Measurements from ENCODE around the gene TECTB.

The TECTB gene

DNA sequence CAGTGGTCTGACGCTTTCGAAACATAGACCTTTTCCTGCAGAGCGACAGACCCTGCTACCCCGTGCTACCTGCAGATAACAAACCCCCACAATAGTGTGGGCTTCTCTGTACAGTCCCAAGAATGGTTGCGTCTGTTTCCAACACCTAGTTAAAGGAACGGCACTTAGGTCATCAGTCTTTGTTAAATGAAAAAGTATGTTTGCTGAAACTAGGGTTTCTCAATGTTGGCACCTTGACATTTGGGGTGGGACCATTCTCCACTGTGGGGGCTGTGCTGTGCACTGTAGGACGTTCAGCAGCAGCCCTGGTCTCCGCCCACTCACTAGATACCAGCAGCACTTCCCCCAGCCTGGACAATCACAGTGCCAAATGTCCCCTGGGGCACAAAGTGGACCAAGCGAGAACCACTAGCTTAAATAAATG, 13.7 kb downstream of the TECTB start:
- H3K4me3 ChIP-seq (ENCODE audit: low read length), result no peak overlapping the region
- no peak overlapping the region for H3K9ac ChIP-seq (ENCODE audit: low read length)
- no peaks in the 10 kb centered on the region for H3K4me1 ChIP-seq (ENCODE audit: control insufficient read depth, insufficient read depth, low read length)
- no peaks in the 10 kb centered on the region for H3K27me3 ChIP-seq (ENCODE audit: control insufficient read depth, insufficient read depth, low read length)
- no peaks in the 10 kb centered on the region for H3K36me3 ChIP-seq (ENCODE audit: control insufficient read depth, insufficient read depth, low read length)
- H3K9me3 ChIP-seq (ENCODE audit: control insufficient read depth, low read length), result no peaks in the 10 kb centered on the region

DNA sequence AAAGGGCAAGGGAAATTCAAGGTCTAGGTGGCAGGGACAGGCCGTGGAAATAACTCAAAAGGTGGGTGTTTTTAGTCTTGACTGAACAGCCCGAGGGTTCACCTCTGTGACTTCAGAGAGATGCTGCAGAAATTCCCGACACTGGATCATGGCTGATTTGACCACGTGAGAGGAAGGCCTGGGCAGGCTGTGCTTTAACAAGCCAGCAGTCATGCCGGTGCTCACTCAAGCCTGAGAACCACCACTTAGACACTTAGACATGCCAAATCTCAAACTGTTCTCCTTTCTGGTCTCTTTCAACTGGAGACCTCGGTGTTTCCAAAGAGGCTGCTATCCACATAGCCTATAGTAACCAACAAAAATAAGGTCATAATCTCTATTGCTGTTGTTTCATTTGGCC, 15.4 kb downstream of the TECTB start:
- Histone ChIP-seq H3K9me3 (ENCODE audit: control insufficient read depth, low read length) (no peaks in the 10 kb centered on the region), H3K36me3 (ENCODE audit: control insufficient read depth, insufficient read depth, low read length) (no peaks in the 10 kb centered on the region), H3K9ac (ENCODE audit: low read length) (no peak overlapping the region), H3K27me3 (ENCODE audit: control insufficient read depth, insufficient read depth, low read length) (no peaks in the 10 kb centered on the region), H3K4me3 (ENCODE audit: low read length) (no peak overlapping the region), H3K4me1 (ENCODE audit: control insufficient read depth, insufficient read depth, low read length) (no peaks in the 10 kb centered on the region)

DNA sequence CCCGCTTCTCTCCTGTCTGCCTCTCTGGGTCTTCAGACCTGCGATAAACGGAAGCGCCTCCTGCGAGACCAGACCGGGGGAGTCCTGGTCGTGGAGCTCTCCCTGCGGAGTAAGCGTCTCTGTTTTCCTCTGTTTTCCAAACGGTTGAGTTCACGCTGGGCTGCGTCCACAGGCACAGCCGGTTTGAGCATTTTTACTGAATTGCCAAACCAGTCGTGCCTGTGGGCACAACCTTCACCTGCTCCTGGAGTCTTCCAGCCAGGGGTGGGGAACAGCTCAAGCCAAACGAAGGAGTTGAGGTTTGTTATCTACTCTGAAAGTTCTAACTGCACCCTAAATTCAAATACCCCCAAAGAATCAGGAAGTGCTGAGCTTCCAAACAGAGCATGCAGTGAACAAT, 16.3 kb downstream of the TECTB start:
- Histone ChIP-seq H3K27me3 (ENCODE audit: control insufficient read depth, insufficient read depth, low read length) (no peaks in the 10 kb centered on the region), H3K9ac (ENCODE audit: low read length) (no peak overlapping the region), H3K9me3 (ENCODE audit: control insufficient read depth, low read length) (no peaks in the 10 kb centered on the region), H3K36me3 (ENCODE audit: control insufficient read depth, insufficient read depth, low read length) (no peaks in the 10 kb centered on the region), H3K4me3 (ENCODE audit: low read length) (no peak overlapping the region), H3K4me1 (ENCODE audit: control insufficient read depth, insufficient read depth, low read length) (no peaks in the 10 kb centered on the region)

DNA sequence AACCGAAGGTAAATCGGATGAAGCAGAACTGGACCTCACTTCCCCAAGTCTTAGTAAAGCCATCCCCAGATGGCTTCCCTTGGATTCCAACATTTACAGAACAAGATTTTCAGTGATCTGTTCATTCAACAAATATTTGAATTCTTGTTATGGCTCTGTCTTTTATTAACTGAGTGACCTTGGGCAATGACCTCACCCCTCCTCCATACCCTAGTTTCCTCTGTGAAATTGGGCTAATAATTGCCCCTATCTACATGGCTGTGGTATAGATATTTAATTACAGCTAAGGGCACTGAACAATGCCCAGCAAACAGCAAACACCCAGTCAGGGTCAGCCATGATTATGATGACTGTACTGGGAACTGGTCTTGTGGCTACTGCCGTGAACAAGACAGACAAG, 19.1 kb downstream of the TECTB start:
- Histone ChIP-seq H3K9ac (ENCODE audit: low read length) (no peak overlapping the region), H3K36me3 (ENCODE audit: control insufficient read depth, insufficient read depth, low read length) (no peaks in the 10 kb centered on the region), H3K9me3 (ENCODE audit: control insufficient read depth, low read length) (no peaks in the 10 kb centered on the region), H3K27me3 (ENCODE audit: control insufficient read depth, insufficient read depth, low read length) (no peaks in the 10 kb centered on the region), H3K4me1 (ENCODE audit: control insufficient read depth, insufficient read depth, low read length) (no peaks in the 10 kb centered on the region), H3K4me3 (ENCODE audit: low read length) (no peak overlapping the region)

DNA sequence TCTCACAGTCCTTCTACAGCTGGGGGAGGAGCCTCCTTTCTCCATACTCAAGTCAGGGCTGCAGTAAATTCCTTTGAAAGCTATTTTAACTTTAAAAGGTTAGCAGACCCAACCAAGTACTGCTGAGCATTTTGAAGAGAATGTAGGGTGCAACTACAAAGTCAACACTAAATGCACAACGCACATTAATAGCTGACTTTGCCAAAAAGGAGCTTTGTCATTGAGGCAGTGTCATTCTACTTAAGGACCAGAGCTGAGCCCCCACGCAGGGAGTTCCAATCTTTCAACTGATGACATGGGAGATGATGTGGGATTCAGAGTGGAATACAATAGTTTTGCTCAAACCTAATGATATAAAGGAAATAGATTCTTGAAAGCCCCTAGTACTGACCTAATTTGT, 20.3 kb downstream of the TECTB start:
- Histone ChIP-seq H3K9me3 (ENCODE audit: control insufficient read depth, low read length) (no peaks in the 10 kb centered on the region), H3K4me1 (ENCODE audit: control insufficient read depth, insufficient read depth, low read length) (no peaks in the 10 kb centered on the region), H3K36me3 (ENCODE audit: control insufficient read depth, insufficient read depth, low read length) (no peaks in the 10 kb centered on the region), H3K4me3 (ENCODE audit: low read length) (no peak overlapping the region), H3K27me3 (ENCODE audit: control insufficient read depth, insufficient read depth, low read length) (no peaks in the 10 kb centered on the region), H3K9ac (ENCODE audit: low read length) (no peak overlapping the region)

DNA sequence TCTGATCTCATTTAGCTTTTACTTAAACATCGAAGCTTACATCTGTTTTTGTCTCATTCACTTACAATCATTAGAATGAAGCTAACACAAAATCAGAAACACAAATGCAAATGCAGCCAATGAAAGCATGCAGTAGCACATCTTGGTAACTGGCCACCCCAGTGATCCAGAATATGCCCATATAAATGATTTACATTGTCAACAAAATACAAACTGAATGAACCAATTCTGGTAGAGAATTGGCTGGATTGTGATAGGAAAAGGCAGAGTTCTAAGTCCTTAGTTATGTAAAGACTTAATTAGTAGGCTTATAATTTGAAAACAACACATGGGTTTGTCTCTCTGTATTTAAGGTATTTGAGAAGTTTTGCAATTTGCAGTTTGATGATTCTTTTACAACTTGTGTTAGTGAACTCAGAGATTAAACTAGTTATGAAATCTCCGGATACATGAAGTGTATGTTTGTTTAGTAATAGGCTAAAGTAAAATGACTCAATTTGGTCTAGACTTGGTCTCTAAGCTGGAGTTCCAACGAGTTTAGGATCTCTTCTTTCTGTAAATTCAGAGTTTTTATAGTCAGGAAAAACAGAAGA, 21.2 kb downstream of the TECTB start:
- Histone ChIP-seq H3K9me3 (ENCODE audit: control insufficient read depth, low read length) (no peaks in the 10 kb centered on the region), H3K36me3 (ENCODE audit: control insufficient read depth, insufficient read depth, low read length) (no peaks in the 10 kb centered on the region), H3K27me3 (ENCODE audit: control insufficient read depth, insufficient read depth, low read length) (no peaks in the 10 kb centered on the region), H3K4me1 (ENCODE audit: control insufficient read depth, insufficient read depth, low read length) (no peaks in the 10 kb centered on the region), H3K9ac (ENCODE audit: low read length) (no peak overlapping the region), H3K4me3 (ENCODE audit: low read length) (no peak overlapping the region)

DNA sequence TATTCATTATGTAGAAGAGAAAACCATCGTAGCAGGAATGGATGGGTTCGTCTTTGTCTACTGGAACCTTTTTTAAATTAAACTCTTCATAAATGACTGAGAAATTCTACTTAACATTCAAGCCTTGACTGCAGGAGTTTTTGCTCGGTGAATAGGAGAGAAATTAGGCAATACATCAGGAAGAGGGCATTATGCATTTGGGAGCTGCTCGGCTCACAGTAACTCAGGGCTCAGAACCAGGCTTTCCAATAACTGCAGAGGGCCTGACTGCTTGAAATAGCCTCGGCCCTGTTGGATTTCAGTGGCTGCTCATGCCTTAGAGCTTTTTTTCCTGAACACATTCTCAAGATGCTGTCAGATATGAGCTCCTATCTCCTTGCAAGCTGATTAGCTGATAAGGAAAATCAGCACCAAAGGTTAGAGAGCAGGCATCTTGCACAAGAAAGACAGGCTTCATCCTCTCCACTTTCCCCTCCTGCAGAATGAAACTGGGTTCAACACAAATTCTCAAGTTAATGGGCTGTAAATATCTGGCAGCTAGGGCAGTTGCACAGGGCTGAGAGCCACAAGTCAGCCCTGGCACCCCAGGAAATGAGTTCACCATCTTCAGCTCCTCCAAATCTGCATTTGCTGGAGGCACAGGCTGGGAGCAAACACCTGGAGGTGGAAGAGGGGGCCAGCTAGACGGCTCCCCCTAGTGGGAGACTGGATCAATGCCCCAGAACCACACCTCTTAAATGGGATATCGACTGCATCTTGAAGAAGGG, 24.3 kb downstream of the TECTB start:
- H3K36me3 ChIP-seq (ENCODE audit: control insufficient read depth, insufficient read depth, low read length), result no peaks in the 10 kb centered on the region
- no peak overlapping the region for H3K9ac ChIP-seq (ENCODE audit: low read length)
- H3K9me3 ChIP-seq (ENCODE audit: control insufficient read depth, low read length), result no peaks in the 10 kb centered on the region
- no peak overlapping the region for H3K4me3 ChIP-seq (ENCODE audit: low read length)
- no peaks in the 10 kb centered on the region for H3K27me3 ChIP-seq (ENCODE audit: control insufficient read depth, insufficient read depth, low read length)
- no peaks in the 10 kb centered on the region for H3K4me1 ChIP-seq (ENCODE audit: control insufficient read depth, insufficient read depth, low read length)

DNA sequence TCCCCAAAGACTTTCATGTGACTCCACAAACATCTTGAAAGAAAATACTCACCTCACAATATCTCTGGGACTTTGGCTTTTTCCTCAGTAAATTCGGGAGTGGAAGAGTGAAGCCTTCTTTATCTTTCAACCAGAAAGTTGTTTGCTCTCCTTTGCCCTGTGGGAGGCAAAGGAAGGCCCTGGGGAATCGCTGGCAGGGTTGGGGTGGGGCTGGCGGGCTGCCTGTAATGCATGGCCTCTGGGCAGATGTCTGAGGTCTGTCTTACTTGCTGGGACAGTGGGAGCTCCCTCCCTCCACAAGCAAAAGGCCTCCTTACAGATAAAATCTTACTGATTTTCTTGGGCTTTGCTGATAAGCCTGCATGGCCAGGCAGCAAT, 24.9 kb downstream of the TECTB start:
- no peaks in the 10 kb centered on the region for H3K4me1 ChIP-seq (ENCODE audit: control insufficient read depth, insufficient read depth, low read length)
- H3K9me3 ChIP-seq (ENCODE audit: control insufficient read depth, low read length), result no peaks in the 10 kb centered on the region
- no peak overlapping the region for H3K9ac ChIP-seq (ENCODE audit: low read length)
- no peak overlapping the region for H3K4me3 ChIP-seq (ENCODE audit: low read length)
- no peaks in the 10 kb centered on the region for H3K27me3 ChIP-seq (ENCODE audit: control insufficient read depth, insufficient read depth, low read length)
- H3K36me3 ChIP-seq (ENCODE audit: control insufficient read depth, insufficient read depth, low read length), result no peaks in the 10 kb centered on the region

DNA sequence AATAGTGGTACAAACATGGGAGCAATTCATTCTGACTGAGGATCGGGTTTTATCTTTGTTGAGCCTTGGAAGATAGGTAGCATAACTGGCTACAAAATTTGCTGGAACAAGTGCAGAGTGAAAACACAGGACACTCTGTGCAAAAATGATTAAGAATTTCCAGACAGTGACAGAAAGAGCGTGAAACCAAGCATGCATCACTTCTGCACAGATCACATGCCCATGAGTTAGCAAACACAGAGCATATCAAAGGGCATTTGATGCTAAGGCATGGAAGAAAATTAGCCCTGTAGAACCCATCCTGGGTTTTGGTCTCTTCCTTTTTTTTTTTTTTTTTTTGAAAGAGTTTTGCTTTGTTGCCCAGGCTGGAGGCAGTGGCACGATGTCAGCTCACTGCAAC, 28.3 kb downstream of the TECTB start:
- Histone ChIP-seq H3K9me3 (ENCODE audit: control insufficient read depth, low read length) (no peaks in the 10 kb centered on the region), H3K36me3 (ENCODE audit: control insufficient read depth, insufficient read depth, low read length) (no peaks in the 10 kb centered on the region), H3K27me3 (ENCODE audit: control insufficient read depth, insufficient read depth, low read length) (no peaks in the 10 kb centered on the region), H3K9ac (ENCODE audit: low read length) (no peak overlapping the region), H3K4me1 (ENCODE audit: control insufficient read depth, insufficient read depth, low read length) (no peaks in the 10 kb centered on the region), H3K4me3 (ENCODE audit: low read length) (no peak overlapping the region)

DNA sequence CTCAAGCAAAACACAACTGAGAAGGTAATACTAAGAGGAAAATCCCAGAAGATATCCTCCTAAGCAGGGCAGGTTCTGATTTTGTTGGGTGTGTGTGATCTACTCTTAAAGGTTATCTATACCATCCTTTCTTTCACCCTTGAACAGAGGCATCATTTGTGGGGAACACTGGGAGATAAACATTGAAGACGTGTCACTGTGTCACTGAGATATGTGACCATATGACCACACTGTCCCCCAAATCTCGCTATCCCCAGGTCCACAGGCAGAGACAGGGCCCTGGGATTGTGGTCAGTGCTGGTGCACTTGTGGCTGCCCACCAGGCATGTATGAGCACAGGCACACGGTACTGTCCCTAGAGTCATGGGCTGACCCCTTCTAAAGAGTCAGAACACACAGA, 30.0 kb downstream of the TECTB start:
- no peaks in the 10 kb centered on the region for H3K36me3 ChIP-seq (ENCODE audit: control insufficient read depth, insufficient read depth, low read length)

DNA sequence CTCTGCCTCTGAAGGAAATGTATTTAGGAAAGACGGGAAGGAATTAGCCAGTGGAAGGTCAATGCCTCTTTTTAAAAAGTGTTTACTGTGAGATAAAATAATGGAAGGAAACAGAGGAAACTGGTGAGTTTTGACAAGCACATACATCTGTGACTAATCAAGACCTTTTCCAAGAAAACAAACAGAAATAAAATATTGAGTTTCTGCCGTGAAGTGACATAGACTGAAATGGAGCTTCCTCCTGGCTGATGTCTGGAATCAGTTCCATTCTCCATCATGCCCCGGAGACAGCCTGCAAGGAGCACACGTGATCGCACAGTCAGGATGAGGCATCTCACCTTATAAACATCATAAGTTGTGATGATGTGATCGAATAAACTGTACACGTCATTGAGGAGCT, 30.7 kb downstream of the TECTB start:
- Histone ChIP-seq H3K9me3 (ENCODE audit: control insufficient read depth, low read length) (no peaks in the 10 kb centered on the region), H3K36me3 (ENCODE audit: control insufficient read depth, insufficient read depth, low read length) (no peaks in the 10 kb centered on the region), H3K4me3 (ENCODE audit: low read length) (no peak overlapping the region), H3K27me3 (ENCODE audit: control insufficient read depth, insufficient read depth, low read length) (no peaks in the 10 kb centered on the region), H3K4me1 (ENCODE audit: control insufficient read depth, insufficient read depth, low read length) (no peaks in the 10 kb centered on the region), H3K9ac (ENCODE audit: low read length) (no peak overlapping the region)

More for the DNA sequence above, 30.0 kb downstream of the TECTB start:
- Histone ChIP-seq H3K9me3 (ENCODE audit: control insufficient read depth, low read length) (no peaks in the 10 kb centered on the region), H3K27me3 (ENCODE audit: control insufficient read depth, insufficient read depth, low read length) (no peaks in the 10 kb centered on the region), H3K4me3 (ENCODE audit: low read length) (no peak overlapping the region), H3K9ac (ENCODE audit: low read length) (no peak overlapping the region), H3K4me1 (ENCODE audit: control insufficient read depth, insufficient read depth, low read length) (no peaks in the 10 kb centered on the region)

DNA sequence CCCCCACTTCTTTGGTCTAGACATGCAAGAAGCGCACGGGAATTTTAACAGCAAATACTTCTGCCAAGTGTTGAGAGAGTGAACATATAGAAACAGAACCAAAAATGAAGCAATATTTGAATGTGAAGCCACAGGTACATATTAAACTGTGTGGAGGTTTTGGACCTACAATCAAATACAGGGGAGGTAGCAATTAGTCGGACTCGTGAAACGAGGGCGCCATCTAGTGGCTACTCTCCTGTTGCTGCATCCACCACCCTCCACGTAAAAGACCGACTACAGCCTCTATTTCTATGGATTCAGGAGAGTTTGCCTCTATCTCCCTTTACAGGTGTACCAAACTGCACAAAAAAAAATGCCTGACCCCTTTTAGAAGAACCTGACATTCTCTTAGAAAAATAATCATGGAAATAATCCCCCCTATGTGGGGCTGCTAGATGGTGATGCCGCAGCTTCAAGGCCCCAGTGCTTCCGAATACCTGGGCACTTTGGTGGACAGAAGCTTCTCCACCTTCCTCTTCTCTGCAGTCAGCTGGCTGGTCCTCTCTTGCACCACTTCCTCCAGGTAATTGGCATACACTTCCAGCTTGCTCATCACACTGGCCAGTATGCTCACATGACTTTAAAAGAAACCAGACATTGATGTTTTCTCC, 31.7 kb downstream of the TECTB start:
- Histone ChIP-seq H3K4me1 (ENCODE audit: control insufficient read depth, insufficient read depth, low read length) (no peaks in the 10 kb centered on the region), H3K4me3 (ENCODE audit: low read length) (no peak overlapping the region), H3K36me3 (ENCODE audit: control insufficient read depth, insufficient read depth, low read length) (no peaks in the 10 kb centered on the region), H3K9ac (ENCODE audit: low read length) (no peak overlapping the region), H3K9me3 (ENCODE audit: control insufficient read depth, low read length) (no peaks in the 10 kb centered on the region), H3K27me3 (ENCODE audit: control insufficient read depth, insufficient read depth, low read length) (no peaks in the 10 kb centered on the region)
